HG02759 (cell line): ENCODE results near the gene PTPRA.
"Not testable (repeated sequence)": the region's sequence is repeated elsewhere in the genome, so short reads cannot be mapped to it uniquely, and the experiment has no call there.

ENCODE experiments used
- ATAC-seq: cut with Tn5 transposase; IDR thresholded peaks from one replicate; pipeline ENCODE4 v1.9.1; 2021; ENCODE audit warnings: mild to moderate bottlenecking, moderate library complexity; ENCODE audit not compliant: unreplicated experiment

Gene PTPRA

DNA sequence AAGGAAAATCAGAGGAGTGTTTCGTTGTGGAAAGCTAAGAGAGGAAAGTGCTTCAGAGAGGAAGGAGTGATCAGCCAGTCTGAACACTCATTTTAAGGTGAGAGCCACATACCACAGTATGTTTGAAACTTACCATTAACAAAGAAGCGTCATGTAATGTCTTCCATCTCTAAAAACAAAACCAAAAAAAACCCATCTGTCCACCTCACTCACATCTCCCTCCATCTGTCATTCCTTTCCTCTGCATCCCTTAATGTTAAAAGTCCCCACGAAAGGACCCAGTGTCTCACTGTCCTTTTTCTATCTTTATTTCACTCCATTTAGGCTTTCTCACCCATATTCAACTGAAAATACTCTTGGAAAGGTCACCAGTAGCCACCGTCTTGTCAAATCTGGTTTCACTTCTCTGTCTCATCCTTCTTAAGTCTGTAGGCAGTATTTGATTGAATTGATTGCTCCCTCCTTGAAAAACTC, 110.8 kb downstream of the PTPRA start:
- ATAC-seq = peak; percentile 72

DNA sequence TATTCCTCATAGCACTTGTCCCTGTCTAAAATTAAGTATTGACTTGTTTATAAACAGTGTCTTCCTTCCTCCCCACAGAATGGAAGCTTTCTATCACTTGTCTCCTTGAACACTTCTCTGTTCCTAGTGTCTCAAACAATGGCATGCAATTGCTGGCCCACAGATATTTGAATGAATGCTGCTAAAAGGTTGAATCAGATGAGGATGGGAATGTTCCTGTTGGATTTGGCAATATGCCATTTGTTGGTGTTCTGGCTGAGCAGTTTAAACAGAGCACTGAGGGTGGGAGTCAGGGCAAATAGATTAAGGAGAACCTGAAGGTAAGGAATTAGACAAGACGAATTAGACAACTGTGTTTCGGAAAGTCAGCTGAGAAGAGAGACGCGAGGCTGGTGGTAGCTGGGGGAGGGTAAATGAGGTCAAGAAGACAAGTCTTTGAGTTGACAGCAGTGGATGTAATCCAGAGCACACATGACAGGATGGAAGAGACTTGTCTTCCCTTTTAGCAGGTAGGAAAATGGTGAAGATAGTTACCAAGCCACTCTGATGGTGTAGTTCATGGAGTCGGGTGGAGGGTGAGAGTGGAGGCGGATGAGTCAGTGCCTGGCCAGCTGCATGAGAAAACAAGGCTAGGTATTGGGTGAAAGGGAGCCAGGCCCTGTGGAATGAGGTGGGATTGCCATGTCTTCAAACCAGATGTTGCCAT, 111.8 kb downstream of the PTPRA start:
- no peak for ATAC-seq

DNA sequence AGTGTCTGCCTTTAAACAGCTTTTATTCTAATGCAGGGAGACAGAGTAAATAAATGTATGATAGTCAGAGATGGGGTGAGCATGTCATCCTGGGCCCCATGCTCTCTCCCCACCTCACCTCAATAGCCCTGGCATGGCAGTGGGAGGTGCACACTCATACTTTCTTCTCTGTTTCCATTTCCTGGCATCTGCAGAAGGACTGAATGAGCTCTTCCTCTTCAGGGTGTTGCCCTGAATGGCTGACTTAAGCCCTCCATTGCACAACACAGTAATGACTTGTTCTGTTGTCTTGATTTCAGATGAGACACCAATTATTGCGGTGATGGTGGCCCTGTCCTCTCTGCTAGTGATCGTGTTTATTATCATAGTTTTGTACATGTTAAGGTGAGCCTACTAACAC, 113.2 kb downstream of the PTPRA start:
- ATAC-seq = no peak

DNA sequence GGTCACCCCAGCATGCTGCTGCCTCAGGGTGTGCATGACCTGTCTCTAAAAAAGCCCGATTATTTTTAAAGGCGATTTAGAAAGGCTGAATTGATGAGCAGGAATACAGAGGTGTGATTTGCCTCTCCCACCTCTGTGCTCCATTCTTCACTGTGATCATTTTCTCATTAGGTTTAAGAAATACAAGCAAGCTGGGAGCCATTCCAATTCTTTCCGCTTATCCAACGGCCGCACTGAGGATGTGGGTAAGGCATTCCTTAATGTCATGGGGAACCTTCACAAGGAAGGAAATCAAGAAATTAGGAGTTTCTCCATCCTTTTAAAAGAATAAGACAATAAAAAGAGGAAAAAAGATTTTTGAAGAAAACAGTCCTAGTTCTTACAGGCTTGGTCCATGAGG, 114.6 kb downstream of the PTPRA start:
- no peak for ATAC-seq

DNA sequence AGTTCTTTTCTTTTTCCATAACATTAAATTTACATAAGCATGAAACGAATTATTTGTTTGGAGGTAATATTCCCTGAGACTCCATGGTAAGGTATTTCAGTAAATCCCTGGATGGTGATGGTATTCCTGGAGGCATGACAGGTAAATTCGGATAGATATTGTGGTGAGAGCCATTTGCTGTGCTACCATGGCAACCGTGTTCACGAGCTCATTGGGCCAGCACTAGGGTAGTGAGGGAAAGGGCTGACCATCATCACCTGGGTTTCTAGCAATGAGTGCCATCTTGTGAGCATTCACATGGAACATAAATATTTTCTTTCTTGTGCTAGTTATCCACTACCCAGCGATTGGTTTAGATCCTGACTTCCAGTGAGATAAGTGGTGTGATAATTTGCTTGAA, 118.3 kb downstream of the PTPRA start:
- no peak for ATAC-seq

DNA sequence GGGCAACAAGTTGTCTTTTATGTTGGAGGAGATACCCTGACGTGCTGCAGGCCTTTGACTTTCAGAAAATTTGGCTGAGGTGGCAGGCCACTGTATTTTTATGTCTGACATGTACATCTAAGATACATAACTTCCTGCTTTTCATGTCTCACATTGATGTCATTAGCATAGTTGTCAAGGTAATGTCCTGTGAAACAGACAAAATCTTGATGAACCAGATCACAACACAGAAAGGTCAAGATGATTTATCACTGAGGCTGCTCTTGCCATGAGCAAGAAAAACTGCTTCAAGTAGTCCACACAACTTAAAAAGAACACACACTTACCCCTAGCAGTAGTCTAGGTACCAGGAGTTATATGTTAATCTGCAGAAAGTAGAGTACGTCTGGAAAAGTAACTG, 120.0 kb downstream of the PTPRA start:
- no peak for ATAC-seq

DNA sequence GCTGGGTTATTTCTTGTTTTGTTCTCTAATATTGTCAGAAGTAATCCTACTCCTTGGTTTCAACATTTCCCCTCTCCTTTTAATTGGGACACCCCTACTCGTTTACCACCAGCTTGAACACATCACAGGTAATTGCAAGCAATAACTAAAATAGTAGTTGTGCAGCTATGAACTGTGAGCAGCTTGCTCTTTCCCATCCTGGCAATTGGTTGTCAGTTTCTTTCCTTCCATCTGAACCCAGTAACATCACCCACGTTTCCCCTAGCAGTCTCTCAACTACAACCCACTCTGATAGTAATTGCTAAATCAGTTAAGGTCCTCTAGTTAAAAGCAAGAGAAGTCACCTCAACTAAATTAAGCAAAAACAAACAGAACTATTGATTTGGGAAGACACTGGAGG, 122.5 kb downstream of the PTPRA start:
- no peak for ATAC-seq

DNA sequence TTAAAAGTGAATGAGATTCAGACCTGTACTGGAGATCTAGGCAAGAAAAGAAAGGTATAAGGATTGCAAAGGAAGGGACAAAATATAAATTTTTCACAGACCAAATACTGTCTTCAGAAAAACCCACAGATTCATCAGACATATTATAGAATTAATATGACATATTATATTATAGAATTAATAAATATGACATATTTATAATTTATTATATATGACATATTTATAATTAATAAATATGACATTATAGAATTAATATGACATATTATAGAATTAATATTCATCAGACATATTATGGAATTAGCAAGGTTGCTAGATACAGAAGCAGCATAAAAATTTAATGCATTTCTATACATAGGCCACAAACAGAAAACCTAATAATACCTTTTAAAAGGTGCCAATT, 125.4 kb downstream of the PTPRA start:
- ATAC-seq = no peak

DNA sequence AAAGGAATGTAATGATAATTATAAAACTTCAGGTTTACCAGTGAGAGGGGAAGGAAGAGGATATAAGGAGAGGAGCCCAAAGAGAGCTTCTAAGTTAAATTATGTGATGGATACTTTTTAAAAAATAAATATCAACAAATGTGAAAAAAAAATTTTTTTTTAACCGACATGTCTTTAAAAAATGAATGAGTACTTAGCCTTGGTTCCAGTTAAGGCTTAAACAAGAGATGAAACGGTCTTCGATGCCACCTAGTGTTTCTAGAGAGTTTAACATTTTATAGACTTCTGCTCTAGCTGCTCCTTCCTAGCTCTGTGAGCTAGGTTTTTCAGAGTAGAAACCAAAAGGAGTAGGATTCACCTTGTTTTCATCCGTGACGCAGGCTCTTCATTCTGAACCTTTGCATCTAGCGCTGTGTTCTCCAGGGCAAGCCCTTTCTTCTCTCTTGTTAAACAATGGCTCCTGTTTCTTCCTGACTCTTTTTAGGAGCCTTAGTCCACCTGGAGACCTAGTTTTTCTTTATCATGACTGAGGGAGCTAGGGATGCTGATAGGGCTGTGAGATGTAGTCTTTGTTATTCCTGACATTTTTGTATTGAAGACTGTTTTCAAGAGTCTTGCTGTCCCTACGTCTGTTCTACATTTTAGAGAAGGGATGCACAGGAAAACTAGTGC, 127.7 kb downstream of the PTPRA start:
- ATAC-seq = no peak

DNA sequence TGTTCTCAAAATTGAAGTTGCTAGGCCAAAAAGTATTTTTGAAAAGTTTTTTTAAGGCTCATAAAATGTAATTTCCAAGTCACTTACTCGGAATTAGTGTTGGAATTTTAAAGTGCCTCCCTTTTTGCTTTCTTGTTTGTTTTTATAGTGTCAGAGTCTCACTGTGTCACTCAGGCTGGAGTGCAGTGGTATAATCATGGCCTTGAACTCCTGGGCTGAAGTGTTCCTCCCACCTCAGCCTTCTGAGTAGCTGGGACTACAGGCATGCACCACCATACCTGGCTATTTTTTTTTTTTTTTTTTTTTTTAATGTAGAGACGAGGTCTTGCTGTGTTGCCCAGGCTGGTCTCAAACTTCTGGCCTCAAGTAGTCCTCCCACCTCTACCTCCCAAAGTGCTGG, 130.1 kb downstream of the PTPRA start:
- ATAC-seq = no peak

DNA sequence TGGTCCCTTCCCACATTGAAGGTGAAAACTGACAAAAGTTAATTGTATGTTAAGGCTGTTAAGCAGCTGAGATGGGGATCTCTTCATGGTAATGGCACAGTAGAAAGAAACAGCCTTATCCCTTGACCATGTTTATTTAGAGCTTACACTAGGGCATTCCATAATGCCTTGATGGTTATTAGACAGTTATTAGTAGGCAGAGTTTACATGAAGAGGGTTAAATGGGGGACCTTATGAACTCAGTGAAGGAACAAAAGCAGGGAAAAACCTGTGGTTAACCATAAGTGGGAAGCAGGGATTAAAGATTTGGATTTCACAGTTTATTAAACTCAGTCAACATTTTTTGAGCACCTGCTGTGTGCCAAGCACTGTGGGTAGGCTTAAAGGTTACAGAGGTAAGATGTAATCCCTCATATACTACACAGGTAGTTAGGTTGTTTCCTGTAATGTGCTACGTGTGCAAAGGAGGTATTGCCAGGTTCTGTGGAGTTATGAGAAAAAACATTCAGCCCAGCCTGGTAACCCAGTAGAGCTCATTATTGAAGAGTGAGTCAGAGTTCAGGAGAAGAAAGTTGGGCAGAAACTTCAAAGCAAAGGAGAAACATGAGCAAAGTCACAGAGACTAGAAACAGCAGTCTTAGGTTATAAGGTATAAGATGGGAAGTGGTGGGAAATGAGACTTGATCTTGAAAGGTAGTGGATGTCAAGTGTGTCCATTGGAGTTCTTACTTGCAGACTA, 137.9 kb downstream of the PTPRA start:
- ATAC-seq = no peak

DNA sequence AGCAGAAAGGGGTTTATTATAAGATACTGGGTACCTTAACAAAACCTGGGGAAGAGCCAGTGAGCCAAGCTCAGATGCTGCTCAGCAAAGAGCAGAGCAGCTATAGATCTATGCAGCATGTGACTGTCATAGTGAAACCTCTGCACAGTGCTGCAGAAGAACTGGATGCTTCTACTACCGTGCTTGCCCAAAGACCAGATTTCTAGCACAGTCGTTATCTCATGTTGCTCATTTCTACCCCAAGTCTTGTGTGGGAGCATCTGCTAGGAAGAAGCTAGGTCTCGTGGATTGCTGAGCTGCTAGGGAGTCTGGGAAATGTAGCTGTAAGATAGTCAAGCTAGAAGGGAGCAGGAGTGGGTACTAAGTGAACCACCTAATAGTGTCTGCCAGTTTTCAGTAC, 138.5 kb downstream of the PTPRA start:
- ATAC-seq = no peak

DNA sequence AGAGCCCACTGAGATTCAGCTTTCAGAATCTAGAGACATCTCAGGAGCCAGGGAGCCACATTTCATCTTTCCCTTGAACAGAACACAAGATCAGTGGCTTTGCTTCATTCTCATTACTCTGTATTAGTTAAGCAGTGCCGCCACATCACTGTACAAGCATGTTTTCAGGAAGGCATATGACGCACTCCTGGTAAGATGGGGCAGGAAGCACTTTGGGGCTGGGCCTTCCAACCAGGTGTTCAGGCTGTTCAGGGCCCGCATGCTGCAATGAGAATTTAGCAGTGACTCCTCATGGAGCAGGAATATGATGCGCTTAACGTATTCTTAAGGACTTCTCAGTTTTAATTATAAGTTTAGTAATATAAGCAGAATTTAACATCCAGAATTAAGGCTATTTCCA, 140.5 kb downstream of the PTPRA start:
- ATAC-seq = no peak

DNA sequence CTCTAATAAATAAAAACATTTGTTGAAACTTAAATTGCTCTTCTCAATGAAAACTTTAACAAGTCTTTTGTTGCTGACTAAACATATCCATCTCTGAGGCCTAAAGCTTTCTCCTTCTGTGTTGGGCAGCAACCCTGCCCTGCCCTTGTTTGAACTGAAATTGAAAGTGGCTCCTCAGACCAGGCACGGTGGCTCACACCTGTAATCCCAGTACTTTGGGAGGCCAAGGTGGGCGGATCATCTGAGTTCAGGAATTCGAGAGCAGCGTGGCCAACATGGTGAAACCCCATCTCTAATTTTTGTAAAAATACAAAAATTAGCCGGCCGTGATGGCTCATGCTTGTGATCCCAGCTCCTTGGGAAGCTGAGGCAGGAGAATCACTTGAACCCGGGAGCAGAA, 140.9 kb downstream of the PTPRA start:
- no peak for ATAC-seq

DNA sequence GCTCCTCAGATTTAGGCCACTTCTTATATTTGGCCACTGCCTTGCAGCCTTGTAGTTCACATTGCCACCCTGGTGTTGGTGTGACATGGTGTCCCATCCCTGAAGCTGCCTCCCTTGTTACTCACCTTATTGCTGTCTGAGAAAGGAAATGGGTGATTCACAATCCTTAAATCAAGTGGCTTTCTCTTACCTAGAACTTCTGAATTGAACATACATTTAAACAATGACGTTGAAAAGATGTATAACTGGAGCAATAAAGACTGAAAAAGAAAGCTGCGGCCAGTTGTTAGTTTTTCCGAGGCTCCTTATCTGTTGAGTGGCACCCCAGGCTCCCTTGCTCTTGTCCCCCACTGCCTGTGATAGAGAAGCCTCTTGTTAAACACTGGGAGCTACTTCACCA, 141.4 kb downstream of the PTPRA start:
- ATAC-seq = no peak

DNA sequence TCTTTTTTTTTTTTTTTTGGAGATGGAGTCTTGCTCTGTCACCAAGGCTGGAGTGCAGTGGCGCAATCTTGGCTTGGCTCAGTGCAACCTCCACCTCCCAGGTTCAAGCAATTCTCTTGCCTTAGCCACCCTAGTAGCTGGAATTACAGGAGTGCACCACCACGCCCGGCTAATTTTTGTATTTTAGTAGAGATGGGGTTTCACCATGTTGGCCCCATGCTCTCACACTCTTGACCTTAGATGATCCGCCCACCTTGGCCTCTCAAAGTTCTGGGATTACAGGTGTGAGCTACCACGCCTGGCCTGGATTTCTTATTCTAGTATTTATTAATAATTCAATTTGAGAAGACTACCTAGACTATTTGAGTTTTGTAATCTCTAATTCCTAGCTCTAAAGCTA, 142.0 kb downstream of the PTPRA start:
- ATAC-seq = not testable (repeated sequence)

DNA sequence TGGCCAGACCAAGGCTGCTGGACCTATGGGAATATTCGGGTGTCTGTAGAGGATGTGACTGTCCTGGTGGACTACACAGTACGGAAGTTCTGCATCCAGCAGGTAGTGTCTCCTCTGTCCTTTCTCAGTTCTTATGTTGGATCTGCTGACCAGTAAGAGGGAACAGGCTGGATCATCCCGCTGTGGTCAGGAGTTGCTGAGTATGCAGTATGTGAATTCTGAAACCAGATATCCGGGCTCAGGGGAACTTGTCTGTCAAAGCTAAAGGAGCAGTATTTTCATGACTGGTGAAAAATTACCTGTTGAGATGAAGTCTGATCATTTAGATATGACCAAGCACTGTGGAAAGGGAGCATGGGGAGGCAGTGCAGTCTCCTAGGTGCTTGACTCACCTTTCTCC, 148.0 kb downstream of the PTPRA start:
- no peak for ATAC-seq

DNA sequence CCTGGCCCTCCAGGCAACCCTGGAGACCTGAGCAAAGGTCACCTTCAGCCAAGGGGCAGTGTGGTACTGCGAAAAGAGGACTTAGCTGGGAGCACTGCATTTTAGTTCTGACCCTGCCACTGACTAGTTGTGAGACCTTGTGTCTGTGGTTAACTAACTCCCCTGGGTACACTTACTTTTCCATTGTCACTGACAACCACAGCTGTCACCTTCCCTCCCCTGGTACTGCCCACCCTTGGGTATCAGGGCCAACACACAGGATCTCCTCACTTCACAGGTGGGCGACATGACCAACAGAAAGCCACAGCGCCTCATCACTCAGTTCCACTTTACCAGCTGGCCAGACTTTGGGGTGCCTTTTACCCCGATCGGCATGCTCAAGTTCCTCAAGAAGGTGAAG, 148.5 kb downstream of the PTPRA start:
- no peak for ATAC-seq

DNA sequence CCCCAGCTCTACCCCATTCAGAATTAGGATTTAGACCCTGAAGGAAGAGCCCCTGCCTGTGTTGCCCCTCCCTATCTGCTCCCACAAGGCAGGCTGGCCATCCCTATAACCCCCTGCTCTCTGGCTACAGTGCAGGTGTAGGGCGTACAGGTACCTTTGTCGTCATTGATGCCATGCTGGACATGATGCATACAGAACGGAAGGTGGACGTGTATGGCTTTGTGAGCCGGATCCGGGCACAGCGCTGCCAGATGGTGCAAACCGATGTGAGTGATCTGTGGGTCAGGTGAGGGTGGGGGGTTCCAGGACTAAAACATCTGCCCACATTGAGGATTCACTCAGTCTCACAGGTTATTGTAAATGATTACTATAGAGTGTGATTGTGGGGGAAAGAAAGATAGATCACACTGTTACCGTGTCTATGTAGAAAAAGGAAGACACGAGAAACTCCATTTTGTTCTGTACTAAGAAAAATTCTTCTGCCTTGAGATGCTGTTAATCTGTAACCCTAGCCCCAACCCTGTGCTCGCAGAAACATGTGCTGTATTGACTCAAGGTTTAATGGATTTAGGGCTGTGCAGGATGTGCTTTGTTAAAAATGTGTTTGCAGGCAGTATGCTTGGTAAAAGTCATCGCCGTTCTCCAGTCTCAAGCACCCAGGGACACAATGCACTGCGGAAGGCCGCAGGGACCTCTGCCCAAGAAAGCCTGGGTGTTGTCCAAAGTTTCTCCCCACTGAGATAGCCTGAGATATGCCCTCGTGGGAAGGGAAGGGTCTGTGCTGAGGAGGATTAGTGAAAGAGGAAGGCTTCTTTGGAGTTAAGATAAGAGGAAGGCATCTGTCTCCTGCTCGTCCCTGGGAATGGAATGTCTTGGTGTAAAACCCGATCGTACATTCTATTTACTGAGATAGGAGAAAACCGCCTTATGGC, 149.5 kb downstream of the PTPRA start:
- not testable (repeated sequence) for ATAC-seq

DNA sequence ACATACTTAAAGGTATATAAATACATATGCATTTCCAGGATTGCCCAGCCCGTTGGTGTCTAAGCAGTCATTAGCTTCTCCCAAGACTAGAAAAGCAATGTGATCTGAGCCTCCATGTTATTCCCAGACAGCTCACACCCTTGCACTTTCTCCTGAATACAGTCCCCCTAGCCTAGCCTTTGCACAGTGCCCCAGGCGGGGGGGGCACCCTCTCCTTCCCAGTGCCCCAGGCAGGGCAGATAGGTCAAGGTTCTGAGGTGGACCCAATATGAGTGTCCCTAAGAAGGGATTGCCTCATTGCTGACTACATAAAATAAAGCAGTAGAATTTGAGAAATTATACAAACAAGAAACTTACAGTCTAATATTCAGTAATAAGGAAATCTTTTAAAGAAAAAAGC, 154.7 kb downstream of the PTPRA start:
- no peak for ATAC-seq
